Mammary epithelial cell (primary cell): ENCODE measurements around the gene PMS1.

Experiments used
- EZH2 ChIP-seq: IDR thresholded peaks from 2 replicates; pipeline ENCODE4 v1.6.1; 2012; ENCODE audit warnings: low read length, inconsistent platforms, borderline replicate concordance
- TF ChIP-seq, protein P1 (sequence below), 2 donors: IDR thresholded peaks in 1 of 2; conservative IDR thresholded peaks in 1 of 2; 2 replicates each; pipeline ENCODE4 v1.5.1; 2011 to 2012; ENCODE audit warnings: inconsistent platforms in 2 of 2, low read length in 2 of 2, mild to moderate bottlenecking in 2 of 2, control low read depth in 1 of 2, low read depth in 1 of 2; ENCODE audit not compliant: insufficient read depth in 1 of 2; ENCODE audit errors: extremely low read depth in 1 of 2

DNA sequence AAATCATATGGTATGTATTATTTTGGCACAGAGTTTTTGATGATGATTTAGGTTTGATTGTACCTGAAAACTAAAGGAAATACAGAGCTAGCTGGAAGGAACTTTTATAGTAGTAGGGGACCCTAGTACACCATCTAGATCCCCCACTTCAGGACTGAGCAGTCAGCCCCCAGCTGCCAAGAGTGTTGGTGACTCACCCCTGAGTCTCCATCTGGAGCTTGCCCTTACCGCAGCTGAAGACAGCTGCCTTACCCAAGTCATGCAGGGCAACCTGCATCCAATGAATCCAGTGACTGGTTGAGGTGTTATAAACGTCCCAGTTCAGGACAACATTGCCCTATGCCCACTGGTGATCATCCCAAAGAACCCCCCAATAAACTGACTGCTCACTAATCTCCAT, 15.3 kb downstream of the PMS1 start:
- TF ChIP-seq, protein P1, sequence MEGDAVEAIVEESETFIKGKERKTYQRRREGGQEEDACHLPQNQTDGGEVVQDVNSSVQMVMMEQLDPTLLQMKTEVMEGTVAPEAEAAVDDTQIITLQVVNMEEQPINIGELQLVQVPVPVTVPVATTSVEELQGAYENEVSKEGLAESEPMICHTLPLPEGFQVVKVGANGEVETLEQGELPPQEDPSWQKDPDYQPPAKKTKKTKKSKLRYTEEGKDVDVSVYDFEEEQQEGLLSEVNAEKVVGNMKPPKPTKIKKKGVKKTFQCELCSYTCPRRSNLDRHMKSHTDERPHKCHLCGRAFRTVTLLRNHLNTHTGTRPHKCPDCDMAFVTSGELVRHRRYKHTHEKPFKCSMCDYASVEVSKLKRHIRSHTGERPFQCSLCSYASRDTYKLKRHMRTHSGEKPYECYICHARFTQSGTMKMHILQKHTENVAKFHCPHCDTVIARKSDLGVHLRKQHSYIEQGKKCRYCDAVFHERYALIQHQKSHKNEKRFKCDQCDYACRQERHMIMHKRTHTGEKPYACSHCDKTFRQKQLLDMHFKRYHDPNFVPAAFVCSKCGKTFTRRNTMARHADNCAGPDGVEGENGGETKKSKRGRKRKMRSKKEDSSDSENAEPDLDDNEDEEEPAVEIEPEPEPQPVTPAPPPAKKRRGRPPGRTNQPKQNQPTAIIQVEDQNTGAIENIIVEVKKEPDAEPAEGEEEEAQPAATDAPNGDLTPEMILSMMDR (conservative IDR thresholded peaks at IDR 0.05 in 1 of 2, IDR thresholded peaks at IDR 0.05 in 1 of 2; ENCODE audit: extremely low read depth in 1 of 2, insufficient read depth in 1 of 2, low read depth in 1 of 2, low read length in 2 of 2): no peak
- no peak for TF ChIP-seq EZH2
